K562 (cell line): ENCODE results near the gene ZBTB2. TPM values are rescaled to one million over a fixed set of nuclear protein-coding genes. Genes with fewer than 3 reads are reported as not detected.

Experiments
- ATAC-seq: fragments of 200-7000 bp; cut with Tn5 transposase; 3 replicates; pipeline ENCODE4 v1.9.1; 2020; ENCODE audit warnings: moderate library complexity
- BruUV-seq: library from RNA; stranded (reverse); fragments of 400-500 nt; replicated peaks from 2 replicates; lab custom pipeline; 2021; lab: Mats Ljungman, UMichigan
- CTCF ChIA-PET: fragments of 300-600 bp; formaldehyde crosslinking; extraction: SDS; loops from one replicate; lab custom pipeline; 2021; ENCODE audit warnings: low intra/inter-chr PET ratio; lab: Yijun Ruan, JAX
- POLR2A ChIA-PET: fragments of 300-600, 350-650 bp; sonication (Branson Sonifier 250); formaldehyde crosslinking; extraction: SDS; loops from one replicate; lab custom pipeline; 2021; ENCODE audit warnings: antibody characterized with exemption, inconsistent platforms; lab: Yijun Ruan, JAX
- DNase-seq, 4 experiments: peaks; one replicate each; pipeline versions ENCODE4 v3.0.0 to v3.0.0-alpha.2; 2011 to 2018; ENCODE audit warnings: low spot score in 3 of 4, mixed read lengths in 3 of 4; ENCODE audit errors: extremely low read depth in 1 of 4
- FAIRE-seq: peaks from 2 replicates; lab custom pipeline; 2011; peaks lifted over from hg19 to GRCh38; lab: Jason Lieb, UNC
- H2AFZ ChIP-seq: 2 replicates; pipeline ENCODE4 v1.6.0; 2011; ENCODE audit warnings: low read depth, low read length, control low read depth, inconsistent platforms
- H3K27ac ChIP-seq: fragments of 200-600 bp; 3 replicates; pipeline ENCODE4 v1.8.0; 2011; ENCODE audit warnings: low read depth, mild to moderate bottlenecking, control low read depth, inconsistent platforms, low read length, moderate library complexity, mixed read lengths; ENCODE audit errors: extremely low read depth
- H3K27me3 ChIP-seq, 2 experiments: fragments of 300-600 bp in 1 of 2; 2 replicates in 1 of 2; 3 replicates in 1 of 2; pipeline versions ENCODE4 v1.6.0 to v1.8.0; 2011; ENCODE audit warnings: inconsistent platforms in 2 of 2, low read length in 2 of 2, mild to moderate bottlenecking in 1 of 2, mixed read lengths in 1 of 2, moderate library complexity in 1 of 2; ENCODE audit not compliant: control insufficient read depth in 2 of 2, insufficient read depth in 2 of 2
- H3K36me3 ChIP-seq: fragments of 300-600 bp; 3 replicates; pipeline ENCODE4 v1.8.0; 2011; ENCODE audit warnings: mild to moderate bottlenecking, low read length, inconsistent platforms; ENCODE audit not compliant: control insufficient read depth, insufficient read depth
- H3K4me1 ChIP-seq, 2 experiments: fragments of 200-600 bp in 1 of 2; replicated peaks in 1 of 2; 2 replicates in 1 of 2; 3 replicates in 1 of 2; pipeline versions ENCODE4 v1.5.1 to v1.8.0; 2011; ENCODE audit warnings: inconsistent platforms in 2 of 2, low read length in 2 of 2, mild to moderate bottlenecking in 1 of 2, mixed read lengths in 1 of 2, moderate library complexity in 1 of 2; ENCODE audit not compliant: control insufficient read depth in 2 of 2, insufficient read depth in 2 of 2
- H3K4me2 ChIP-seq: 2 replicates; pipeline ENCODE4 v1.6.1; 2011; ENCODE audit warnings: low read length, control low read depth, inconsistent platforms, mixed read lengths; ENCODE audit not compliant: insufficient read depth
- H3K4me3 ChIP-seq: fragments of 200-600 bp; sonication (generic), shearing (Covaris generic); 2 replicates; pipeline ENCODE4 v1.5.1; 2016; ENCODE audit warnings: control low read depth, inconsistent platforms
- H3K79me2 ChIP-seq: fragments of 200-600 bp; 3 replicates; pipeline ENCODE4 v1.8.0; 2011; ENCODE audit warnings: low read length, inconsistent platforms; ENCODE audit not compliant: control insufficient read depth, insufficient read depth
- H3K9ac ChIP-seq, 2 experiments: 2 replicates each; pipeline versions ENCODE4 v1.6.0 to v1.6.1; 2011; ENCODE audit warnings: low read depth in 2 of 2, low read length in 2 of 2, control low read depth in 1 of 2, inconsistent platforms in 1 of 2, mild to moderate bottlenecking in 1 of 2, mixed read lengths in 1 of 2; ENCODE audit not compliant: insufficient read depth in 1 of 2
- H3K9me1 ChIP-seq: one replicate; pipeline ENCODE4 v1.6.0; 2011; ENCODE audit warnings: inconsistent platforms, mild to moderate bottlenecking, low read length, moderate library complexity; ENCODE audit not compliant: control insufficient read depth, insufficient read depth
- H3K9me3 ChIP-seq: replicated peaks from 2 replicates; pipeline ENCODE4 v1.5.1; 2011; ENCODE audit warnings: low read depth, low read length, inconsistent platforms; ENCODE audit not compliant: control insufficient read depth, insufficient read depth
- H4K20me1 ChIP-seq: replicated peaks from 2 replicates; pipeline ENCODE4 v1.6.1; 2011; ENCODE audit warnings: low read length, inconsistent platforms, mixed read lengths; ENCODE audit not compliant: control insufficient read depth, insufficient read depth
- BMI1 ChIP-seq: fragments of 150-350 bp; IDR thresholded peaks from 2 replicates; pipeline ENCODE4 v1.6.1; 2014; ENCODE audit warnings: low read length
- CHD2 ChIP-seq: IDR thresholded peaks from 2 replicates; pipeline ENCODE4 v1.6.1; 2011; ENCODE audit warnings: low read depth, low read length
- CREB1 ChIP-seq, 2 experiments: sonication (generic) in 1 of 2; formaldehyde crosslinking in 1 of 2; IDR thresholded peaks; 2 replicates each; pipeline versions ENCODE4 v1.6.1 to v1.8.0; 2012 to 2022; ENCODE audit warnings: inconsistent platforms in 1 of 2, mild to moderate bottlenecking in 1 of 2, missing genetic modification reagents in 1 of 2, moderate library complexity in 1 of 2
- ETV5 ChIP-seq: sonication (generic); formaldehyde crosslinking; IDR thresholded peaks from 2 replicates; pipeline ENCODE4 v1.4.0; 2020; ENCODE audit warnings: low read depth, mild to moderate bottlenecking, missing genetic modification reagents
- PHF20 ChIP-seq: fragments of 450-650 bp; IDR thresholded peaks from 2 replicates; pipeline ENCODE4 v1.6.1; 2018; ENCODE audit not compliant: partially characterized antibody
- POLR2AphosphoS5 ChIP-seq: IDR thresholded peaks from 2 replicates; pipeline ENCODE4 v1.6.1; 2011; ENCODE audit warnings: mild to moderate bottlenecking, low read depth, low read length, moderate library complexity; ENCODE audit not compliant: control insufficient read depth, insufficient read depth
- RBBP5 ChIP-seq: fragments of 200-600 bp; sonication (generic); IDR thresholded peaks from 2 replicates; pipeline ENCODE4 v1.6.1; 2012; ENCODE audit warnings: borderline replicate concordance, mild to moderate bottlenecking, low read length, control low read depth, inconsistent platforms; ENCODE audit not compliant: insufficient read depth, poor library complexity, severe bottlenecking
- RUNX1 ChIP-seq: sonication (generic); IDR thresholded peaks from 2 replicates; pipeline ENCODE4 v1.6.1; 2016; ENCODE audit warnings: antibody characterized with exemption, low read depth
- SIN3A ChIP-seq, 2 experiments: fragments of 150-350 bp in 1 of 2; IDR thresholded peaks; 2 replicates each; pipeline ENCODE4 v1.6.1; 2011 to 2016; ENCODE audit warnings: borderline replicate concordance in 2 of 2, low read depth in 2 of 2, low read length in 2 of 2, mild to moderate bottlenecking in 2 of 2, moderate library complexity in 2 of 2; ENCODE audit not compliant: control insufficient read depth in 1 of 2
- SMARCE1 ChIP-seq: fragments of 450-650 bp; IDR thresholded peaks from 2 replicates; pipeline ENCODE4 v1.7.1; 2016; ENCODE audit warnings: mild to moderate bottlenecking
- U2AF1 ChIP-seq: fragments of 200-400 bp; formaldehyde crosslinking; optimal IDR thresholded peaks from 2 replicates; pipeline ENCODE3; 2017; ENCODE audit warnings: mild to moderate bottlenecking, low read depth, low read length, moderate library complexity
- ZNF277 ChIP-seq: fragments of 250-450 bp; sonication (Bioruptor Pico); IDR thresholded peaks from 2 replicates; pipeline ENCODE4 v1.8.0; 2022; ENCODE audit warnings: inconsistent platforms, mild to moderate bottlenecking, moderate library complexity, borderline replicate concordance
- WGBS: fragments of 100-300 bp; shearing (Covaris generic); methylation state at CpG from one replicate; pipeline ENCODE4 v1.1.6; 2016; ENCODE audit warnings: low coverage, mixed read lengths; ENCODE audit not compliant: insufficient coverage; ENCODE audit errors: missing lambda C conversion rate; 5-methylcytosine and 5-hydroxymethylcytosine counted together
- in situ Hi-C: fragments of 300-500 bp; cut with MboI; formaldehyde crosslinking; loops from 4 replicates; pipeline ENCODE4 v1.15.0; 2018; ENCODE audit warnings: inconsistent platforms, mixed read lengths
- intact Hi-C: fragments of 100-400 bp; cut with micrococcal nuclease; formaldehyde crosslinking; loops from 2 replicates; pipeline ENCODE4 v1.14.2; 2022
- polyA plus RNA-seq, 8 experiments: library from polyadenylated mRNA; depleted of rRNA in 4 of 8; stranded (reverse) in 5 of 8; unstranded in 3 of 8; fragments of >200 nt; fragmentation: Nextera tagmentation in 2 of 8; fragmentation: Illumina TruSeq in 1 of 8; extraction: Ambion mirVana in 2 of 8; extraction: Trizol in 1 of 8; gene quantifications; 2 replicates each; pipeline versions ENCODE4 v1.2.1 to v1.2.3, GENCODE V29; 2011 to 2014; ENCODE audit warnings: inconsistent platforms in 1 of 8, missing spikeins in 1 of 8
- total RNA-seq, 7 experiments: library from RNA; depleted of rRNA in 6 of 7; stranded (reverse); fragments of >200 nt in 6 of 7; fragmentation: Illumina TruSeq in 2 of 7; extraction: Trizol in 2 of 7; gene quantifications; 2 replicates each; pipeline versions ENCODE4 v1.2.1 to v1.2.3, GENCODE V29; 2011 to 2021; ENCODE audit warnings: low replicate concordance in 1 of 7
- TF ChIP-seq, protein P1 (sequence below), 3 experiments: fragments of 200-800 bp in 1 of 3; fragments of 250-450 bp in 1 of 3; fragments of 450-650 bp in 1 of 3; sonication (Bioruptor Pico) in 1 of 3; sonication (Bioruptor generic) in 1 of 3; formaldehyde crosslinking in 1 of 3; IDR thresholded peaks; 2 replicates each; pipeline versions ENCODE4 v1.6.1 to v1.8.0; 2016 to 2022; ENCODE audit warnings: mild to moderate bottlenecking in 2 of 3, missing genetic modification characterization in 2 of 3, missing compliant biosample characterization in 1 of 3, moderate library complexity in 1 of 3

The ZBTB2 gene
- total and polyA plus RNA-seq, 9 of the 15 experiments (the other 6 are each of a cell fraction or from before 2014, with no cell fraction given) = 5.1 to 26.2 (median 16.4) TPM

DNA sequence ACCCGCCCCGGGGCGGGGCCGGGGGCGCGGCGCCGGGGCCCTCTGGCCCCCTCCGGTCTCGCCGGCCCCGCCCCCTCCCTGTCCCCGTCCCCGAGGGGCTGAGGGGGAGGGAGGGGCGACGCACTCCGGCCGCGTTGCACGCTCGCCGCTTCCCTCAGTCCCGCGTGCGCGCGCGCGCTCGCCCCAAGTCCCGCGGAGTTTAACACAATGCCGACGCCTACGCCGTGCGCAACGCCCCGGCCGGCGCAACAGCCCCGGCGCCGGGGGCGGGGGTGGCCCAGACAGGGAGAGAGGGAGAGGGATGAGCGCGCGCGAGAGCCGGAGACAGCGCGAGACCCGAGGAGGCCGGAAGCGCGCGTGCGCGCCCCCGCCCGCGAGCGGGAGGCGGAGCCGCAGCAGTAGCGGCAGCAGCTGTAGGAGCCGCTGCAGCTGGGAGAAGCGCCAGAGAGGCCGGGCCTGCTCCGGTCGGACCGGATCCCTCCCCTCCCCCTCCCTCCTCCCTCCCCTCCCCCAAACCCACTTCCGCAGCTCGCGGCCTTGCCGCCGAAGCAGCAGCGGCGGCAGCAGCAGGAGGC, 996 bp downstream of the ZBTB2 start:
- peak overlapping the region; percentile 93 for H3K4me3 ChIP-seq
- ChIA-PET POLR2A (interaction anchor here (0.5 to 3.0 kb wide), 22 partner anchors 10 to 1469 kb away, joined by 3 to 18 read pairs (median 4); partner anchors contain the start of gene RMND1), CTCF (interaction anchor here (0.7 kb wide), 1 partner anchor 1540 kb away, joined by 3 read pairs; no protein-coding TSS in a partner anchor)
- peaks cover 10 to 30% of the 10 kb centered on the region in 2 experiments; a peak in 4 of 5 replicates for H3K4me1 ChIP-seq
- H2AFZ ChIP-seq = peak overlapping the region; percentile 41; the same call in 1 of the 2 replicates
- no peaks in the 10 kb centered on the region for H3K9me3 ChIP-seq
- FAIRE-seq = peak; percentile 64
- WGBS = under 1% methylated on average over 34 of the region's 79 CpGs
- DNase-seq = peak; percentile 97 to 100 (median 98)
- H3K9ac ChIP-seq = peak overlapping the region; percentile 95 to 98; a peak in 3 of 4 replicates
- no TSS peak for BruUV-seq
- no peaks in the 10 kb centered on the region for H3K27me3 ChIP-seq
- H3K4me2 ChIP-seq = peak overlapping the region; percentile 62; the same call in 1 of the 2 replicates
- H3K9me1 ChIP-seq = no peaks in the 10 kb centered on the region
- peaks cover 15% of the 10 kb centered on the region; the same call in 1 of the 2 replicates for H4K20me1 ChIP-seq
- H3K79me2 ChIP-seq = peaks cover 84% of the 10 kb centered on the region
- ATAC-seq = peak; percentile 90
- H3K36me3 ChIP-seq = peaks cover 38% of the 10 kb centered on the region
- peak overlapping the region; percentile 96 for H3K27ac ChIP-seq
- intact Hi-C loops (loop anchor here (2.0 to 5.0 kb wide), 5 partner anchors 16 to 1612 kb away; partner anchors contain the start of genes FBXO5, MTRF1L and RMND1), in situ Hi-C loops (no loop called here)
- TF ChIP-seq, protein P1, sequence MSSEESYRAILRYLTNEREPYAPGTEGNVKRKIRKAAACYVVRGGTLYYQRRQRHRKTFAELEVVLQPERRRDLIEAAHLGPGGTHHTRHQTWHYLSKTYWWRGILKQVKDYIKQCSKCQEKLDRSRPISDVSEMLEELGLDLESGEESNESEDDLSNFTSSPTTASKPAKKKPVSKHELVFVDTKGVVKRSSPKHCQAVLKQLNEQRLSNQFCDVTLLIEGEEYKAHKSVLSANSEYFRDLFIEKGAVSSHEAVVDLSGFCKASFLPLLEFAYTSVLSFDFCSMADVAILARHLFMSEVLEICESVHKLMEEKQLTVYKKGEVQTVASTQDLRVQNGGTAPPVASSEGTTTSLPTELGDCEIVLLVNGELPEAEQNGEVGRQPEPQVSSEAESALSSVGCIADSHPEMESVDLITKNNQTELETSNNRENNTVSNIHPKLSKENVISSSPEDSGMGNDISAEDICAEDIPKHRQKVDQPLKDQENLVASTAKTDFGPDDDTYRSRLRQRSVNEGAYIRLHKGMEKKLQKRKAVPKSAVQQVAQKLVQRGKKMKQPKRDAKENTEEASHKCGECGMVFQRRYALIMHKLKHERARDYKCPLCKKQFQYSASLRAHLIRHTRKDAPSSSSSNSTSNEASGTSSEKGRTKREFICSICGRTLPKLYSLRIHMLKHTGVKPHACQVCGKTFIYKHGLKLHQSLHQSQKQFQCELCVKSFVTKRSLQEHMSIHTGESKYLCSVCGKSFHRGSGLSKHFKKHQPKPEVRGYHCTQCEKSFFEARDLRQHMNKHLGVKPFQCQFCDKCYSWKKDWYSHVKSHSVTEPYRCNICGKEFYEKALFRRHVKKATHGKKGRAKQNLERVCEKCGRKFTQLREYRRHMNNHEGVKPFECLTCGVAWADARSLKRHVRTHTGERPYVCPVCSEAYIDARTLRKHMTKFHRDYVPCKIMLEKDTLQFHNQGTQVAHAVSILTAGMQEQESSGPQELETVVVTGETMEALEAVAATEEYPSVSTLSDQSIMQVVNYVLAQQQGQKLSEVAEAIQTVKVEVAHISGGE (CRISPR knock-in tag; IDR thresholded peaks at IDR 0.05) = peak in 1 of 3 experiments; percentile 83; a peak in 2 of 6 replicates
- TF ChIP-seq SIN3A (IDR thresholded peaks at IDR 0.05; ENCODE audit: borderline replicate concordance in 2 of 2, control insufficient read depth in 1 of 2, low read depth in 2 of 2, low read length in 2 of 2) = peak; percentile 61 to 85; a peak in 1 of 4 replicates
- no peak for TF ChIP-seq PHF20
- peak; percentile 68 for TF ChIP-seq U2AF1
- TF ChIP-seq ETV5 (CRISPR knock-in tag) = peak; percentile 64; the same call in 1 of the 2 replicates
- TF ChIP-seq RUNX1 = no peak
- peak; percentile 37 for TF ChIP-seq RBBP5
- TF ChIP-seq BMI1 = no peak
- peak; percentile 76; the same call in 1 of the 2 replicates for TF ChIP-seq CREB1 (IDR thresholded peaks at IDR 0.05)
- TF ChIP-seq CREB1 (CRISPR knock-in tag; IDR thresholded peaks at IDR 0.05) = peak; percentile 7; the same call in 1 of the 2 replicates
- TF ChIP-seq SMARCE1 = no peak
- TF ChIP-seq CHD2 = peak; percentile 99
- peak; percentile 94 for TF ChIP-seq POLR2AphosphoS5
- TF ChIP-seq ZNF277 (CRISPR knock-in tag) = no peak
